Measurements from ENCODE around the gene TCF7L2. TPM values are rescaled to one million over a fixed set of nuclear protein-coding genes. Genes with fewer than 3 reads are reported as not detected.

Gene TCF7L2
- total RNA-seq, 1 donor from 2014 or later, result 17.2 TPM

- peak; percentile 87 for DNase-seq
These were observed 176.5 kb downstream of the TCF7L2 start for GRCh38 chr10:113126229-113127201.

- no peak for DNase-seq
These were observed 177.3 kb downstream of the TCF7L2 start for GRCh38 chr10:113127261-113127900.

DNA sequence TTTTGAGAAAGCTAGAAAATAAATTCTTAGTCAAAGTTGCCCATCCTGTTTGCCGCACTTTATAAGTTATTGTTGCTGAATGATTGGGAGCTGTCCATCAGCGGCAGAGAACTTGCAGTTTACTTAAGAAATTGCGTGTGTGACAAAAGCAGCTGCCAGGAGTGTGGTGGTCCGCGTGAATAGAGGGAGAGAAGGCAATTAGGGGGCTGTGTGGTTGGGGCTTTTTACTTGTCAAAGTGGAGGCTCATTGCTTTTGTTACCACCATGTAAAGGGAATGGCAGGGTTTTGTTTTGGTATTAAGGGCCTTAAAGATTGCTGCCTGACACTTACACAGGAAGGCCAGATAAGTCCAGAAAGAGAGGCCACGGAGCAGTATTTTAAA is 177.8 kb downstream of the TCF7L2 start:
- DNase-seq, result no peak

- no peak for DNase-seq
These were observed 178.5 kb downstream of the TCF7L2 start for GRCh38 chr10:113128450-113129070.

- DNase-seq, result no peak
These were observed 179.1 kb downstream of the TCF7L2 start for GRCh38 chr10:113129117-113129516.

DNA sequence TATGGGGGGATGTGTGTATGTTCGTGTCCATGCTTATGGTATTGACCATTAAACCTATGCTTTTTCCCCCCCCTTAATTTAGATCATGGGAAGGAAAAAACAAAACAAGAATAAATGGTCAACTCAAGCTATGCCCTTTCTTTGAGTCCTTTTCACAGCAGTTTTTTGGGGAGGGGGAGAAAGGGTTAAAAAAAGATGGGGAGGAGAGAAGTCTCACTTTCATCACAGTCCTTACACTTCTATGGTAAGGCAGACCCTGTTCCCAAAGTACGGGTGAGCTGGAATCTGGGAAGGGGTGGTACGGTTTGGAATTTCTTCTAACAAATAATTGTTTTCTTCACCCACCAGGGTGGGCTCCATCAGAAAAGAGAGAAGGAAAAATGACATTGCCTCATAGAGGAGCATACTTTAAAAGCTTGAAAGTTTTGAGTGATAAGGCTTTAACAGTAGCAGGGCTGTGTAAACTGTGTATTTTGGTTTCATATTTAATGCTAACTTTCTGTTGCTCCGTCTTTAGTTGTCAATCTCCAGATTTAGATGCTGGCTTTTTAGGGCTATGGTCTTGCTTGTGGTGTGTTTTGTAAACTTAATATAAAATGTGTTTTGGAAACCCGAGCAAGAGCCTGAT is 180.1 kb downstream of the TCF7L2 start:
- DNase-seq, result no peak

GRCh38 chr10:113131613-113132261 is 181.7 kb downstream of the TCF7L2 start:
- DNase-seq, result peak; percentile 47

DNA sequence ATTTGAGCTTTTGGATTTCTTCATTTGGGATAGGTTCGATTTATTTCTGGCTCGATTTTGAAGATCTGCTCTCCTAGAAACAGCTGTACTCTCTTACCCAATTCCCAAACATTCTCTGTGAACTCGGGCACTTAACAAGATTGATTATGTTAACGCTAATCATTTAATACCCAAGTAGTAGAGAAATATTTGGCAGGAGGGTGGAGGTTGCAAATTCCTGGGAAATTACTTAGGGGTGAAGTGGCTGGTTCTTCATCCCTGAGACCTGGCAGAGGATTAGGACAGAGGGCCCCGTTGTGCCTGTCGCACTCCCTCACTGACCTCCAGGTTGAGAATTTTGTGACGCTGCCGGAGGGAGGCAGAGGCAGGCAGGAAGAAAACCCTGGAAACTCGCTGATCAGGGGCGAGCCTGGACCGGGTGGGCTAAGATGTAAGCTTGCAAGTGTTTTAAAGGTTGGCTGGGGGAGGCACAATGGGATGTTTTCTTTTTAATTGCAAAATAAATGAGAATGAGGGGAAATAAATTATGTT is 182.6 kb downstream of the TCF7L2 start:
- DNase-seq, result peak; percentile 57

GRCh38 chr10:113133497-113134115 is 183.6 kb downstream of the TCF7L2 start:
- DNase-seq, result peak; percentile 70

GRCh38 chr10:113135025-113135424 is 185.0 kb downstream of the TCF7L2 start:
- no peak for DNase-seq

DNA sequence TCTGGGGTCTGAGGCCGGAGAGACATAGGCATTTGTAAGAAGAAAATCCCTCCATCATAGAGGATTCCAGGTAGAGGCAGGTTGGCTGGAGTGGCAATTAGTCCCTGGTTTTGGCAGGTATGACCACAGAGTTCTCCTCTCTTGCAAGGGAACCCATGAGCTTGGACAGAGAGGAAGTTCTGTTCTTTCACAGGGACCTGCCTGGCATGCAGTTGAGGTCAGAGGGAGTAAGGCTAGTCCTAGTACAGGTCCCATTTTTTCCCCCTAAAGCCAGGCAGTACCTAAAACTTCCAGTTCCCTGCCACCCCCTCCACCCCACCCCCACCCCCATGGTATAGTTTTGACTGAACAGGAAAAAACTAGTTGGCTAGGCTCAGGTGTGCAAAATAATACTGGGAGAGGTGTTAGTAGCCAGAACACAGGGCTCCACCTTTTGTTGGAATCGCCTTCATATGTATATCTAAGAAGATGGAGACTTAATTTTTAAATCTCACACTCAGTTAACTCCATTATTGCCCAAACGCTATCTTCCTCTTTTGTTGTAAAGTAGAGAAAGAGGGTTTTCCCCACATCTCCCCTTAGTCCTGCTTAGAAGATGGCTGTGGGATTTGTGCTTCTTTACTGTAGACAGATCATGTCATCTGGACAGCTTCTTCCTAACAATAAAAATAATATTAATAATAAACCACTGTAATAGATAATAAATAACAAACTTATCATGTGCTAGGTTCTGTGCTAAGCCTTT is 188.1 kb downstream of the TCF7L2 start:
- DNase-seq, result no peak

- no peak for DNase-seq
These were observed 189.0 kb downstream of the TCF7L2 start for GRCh38 chr10:113138937-113139585.

GRCh38 chr10:113139699-113140098 is 189.7 kb downstream of the TCF7L2 start:
- DNase-seq, result no peak

DNA sequence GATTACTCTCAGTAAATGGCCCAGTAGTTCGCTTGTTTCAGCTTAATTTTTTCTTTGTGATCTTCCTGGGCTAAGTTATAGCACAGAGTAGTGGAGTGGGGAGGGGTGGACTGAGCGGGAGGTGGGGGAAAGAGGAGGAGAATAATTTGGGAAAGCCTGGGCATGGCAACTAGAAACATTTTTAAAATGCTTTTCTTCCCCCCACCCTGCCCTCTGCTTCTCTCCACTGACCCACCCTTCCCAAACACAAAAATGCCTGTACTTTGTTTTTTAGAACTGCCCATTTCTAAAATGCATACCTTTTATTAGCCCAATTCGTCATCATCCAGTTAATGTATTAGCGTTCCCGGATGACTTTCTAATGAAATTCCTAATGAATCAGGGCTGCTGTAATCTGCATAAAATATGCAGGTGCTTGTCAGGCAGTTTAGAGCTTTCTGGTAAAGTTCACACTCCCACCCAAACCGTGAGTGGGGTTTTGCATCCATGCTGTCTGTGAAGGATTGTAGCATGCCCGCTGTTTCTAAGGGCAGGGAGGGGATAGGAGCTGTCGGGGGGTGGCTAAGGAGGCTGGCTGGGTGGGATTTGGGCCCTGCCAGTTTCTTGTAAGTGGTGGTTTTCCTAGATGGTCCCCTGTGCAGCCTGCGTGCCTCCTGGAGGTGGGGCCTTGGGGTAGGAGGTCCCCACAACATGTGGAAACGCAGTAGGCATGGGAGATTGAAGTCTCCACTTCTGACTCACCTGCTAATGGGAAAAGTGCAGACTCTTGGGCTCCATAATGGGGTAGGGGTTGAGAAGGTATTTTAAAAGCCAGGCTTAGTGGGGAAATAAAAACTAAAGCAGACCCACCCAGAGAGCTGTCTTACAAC is 190.3 kb downstream of the TCF7L2 start:
- DNase-seq, result no peak

GRCh38 chr10:113142601-113143362 is 192.7 kb downstream of the TCF7L2 start:
- DNase-seq, result no peak

- DNase-seq, result no peak
These were observed 194.5 kb downstream of the TCF7L2 start for GRCh38 chr10:113144576-113144975.

- DNase-seq, result no peak
These were observed 198.2 kb downstream of the TCF7L2 start for GRCh38 chr10:113148071-113148825.

All from tongue (tissue), 2 donors.